Hepatic stellate cell (primary cell): ENCODE measurements around the gene SLC29A4.
"Not testable (repeated sequence)": the region's sequence is repeated elsewhere in the genome, so short reads cannot be mapped to it uniquely, and the experiment has no call there.

Experiments used
- DNase-seq: peaks from one replicate; pipeline ENCODE4 v3.0.0; 2011; ENCODE audit warnings: low spot score

Gene SLC29A4, protein sequence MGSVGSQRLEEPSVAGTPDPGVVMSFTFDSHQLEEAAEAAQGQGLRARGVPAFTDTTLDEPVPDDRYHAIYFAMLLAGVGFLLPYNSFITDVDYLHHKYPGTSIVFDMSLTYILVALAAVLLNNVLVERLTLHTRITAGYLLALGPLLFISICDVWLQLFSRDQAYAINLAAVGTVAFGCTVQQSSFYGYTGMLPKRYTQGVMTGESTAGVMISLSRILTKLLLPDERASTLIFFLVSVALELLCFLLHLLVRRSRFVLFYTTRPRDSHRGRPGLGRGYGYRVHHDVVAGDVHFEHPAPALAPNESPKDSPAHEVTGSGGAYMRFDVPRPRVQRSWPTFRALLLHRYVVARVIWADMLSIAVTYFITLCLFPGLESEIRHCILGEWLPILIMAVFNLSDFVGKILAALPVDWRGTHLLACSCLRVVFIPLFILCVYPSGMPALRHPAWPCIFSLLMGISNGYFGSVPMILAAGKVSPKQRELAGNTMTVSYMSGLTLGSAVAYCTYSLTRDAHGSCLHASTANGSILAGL

GRCh38 chr7:5282543-5283316, at the start of gene SLC29A4:
Gene SLC29A4, plus strand, starts transcription at chr7:5282943. Its CDS starts 4,874 bp downstream, at chr7:5287817.
- DNase-seq = no peak

DNA sequence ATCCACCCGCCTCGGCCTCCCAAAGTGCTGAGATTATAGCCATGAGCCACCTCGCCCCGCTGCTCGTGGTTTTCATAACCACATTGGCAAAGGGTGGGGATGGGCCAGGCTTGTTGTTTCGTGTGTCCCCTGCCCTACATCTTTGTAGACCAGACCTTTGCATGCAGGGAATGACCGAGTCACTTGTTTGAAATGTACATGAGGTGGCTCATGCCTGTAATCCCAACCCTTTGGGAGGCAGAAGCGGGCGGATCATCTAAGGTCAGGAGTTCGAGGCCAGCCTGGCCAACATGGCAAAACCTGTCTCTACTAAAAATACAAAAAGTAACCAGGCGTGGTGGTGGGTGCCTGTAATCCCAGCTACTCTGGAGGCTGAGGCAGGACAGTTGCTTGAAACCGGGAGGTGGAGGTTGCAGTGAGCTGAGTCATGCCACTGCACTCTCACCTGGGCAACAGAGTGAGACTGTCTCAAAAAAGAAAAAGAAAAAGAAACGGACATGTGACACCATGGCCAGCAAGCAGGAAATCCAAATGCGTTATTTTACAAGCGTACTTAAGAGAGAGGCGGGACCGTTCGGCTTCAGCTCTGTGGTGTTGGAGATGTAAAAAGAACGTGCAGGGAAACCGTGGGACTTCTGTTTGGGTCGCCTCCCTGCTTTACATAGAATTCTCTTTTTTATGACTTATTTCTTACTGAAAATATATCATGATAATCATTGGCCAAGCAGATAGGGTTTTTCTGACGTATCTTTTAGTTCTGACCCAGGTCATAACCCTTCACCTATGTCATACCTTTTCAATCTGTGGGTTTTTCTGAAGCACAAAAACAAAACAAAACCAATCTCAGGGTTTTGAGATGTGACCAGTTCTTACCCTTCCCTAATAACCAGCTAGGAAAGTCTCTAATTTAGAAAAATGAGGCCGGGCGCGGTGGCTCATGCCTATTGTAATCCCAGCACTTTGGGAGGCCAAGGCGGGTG, 47.6 kb upstream of the SLC29A4 start:
- DNase-seq = no peak

- peak; percentile 70 for DNase-seq
Observed at GRCh38 chr7:5237286-5237685, 45.5 kb upstream of the SLC29A4 start.

GRCh38 chr7:5238500-5238899, 44.2 kb upstream of the SLC29A4 start:
- no peak for DNase-seq

- no peak for DNase-seq
Observed at GRCh38 chr7:5243261-5243660, 39.5 kb upstream of the SLC29A4 start.

GRCh38 chr7:5248201-5248885, 34.4 kb upstream of the SLC29A4 start:
- DNase-seq = no peak

- DNase-seq = not testable (repeated sequence)
Observed at GRCh38 chr7:5250787-5251186, 32.0 kb upstream of the SLC29A4 start.

DNA sequence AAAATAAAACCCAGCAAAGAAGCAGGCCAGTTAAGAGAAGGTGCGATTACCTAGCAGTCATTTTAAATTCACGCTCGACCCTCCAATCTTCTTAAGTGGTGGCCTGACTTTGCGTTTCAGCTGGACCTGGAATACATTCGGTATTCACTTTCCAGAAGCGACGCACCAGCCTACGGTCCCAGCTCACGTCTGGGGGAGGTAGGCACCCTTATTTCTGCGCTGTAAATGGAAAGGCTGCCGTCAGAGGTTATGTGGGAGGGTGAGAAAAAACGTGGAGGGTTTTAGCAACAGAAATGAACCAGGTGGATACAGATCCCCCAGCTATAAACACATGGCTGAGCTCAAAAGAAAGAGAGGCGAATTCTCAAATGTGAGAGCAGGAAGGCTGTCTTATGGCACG, 29.2 kb upstream of the SLC29A4 start:
- DNase-seq = not testable (repeated sequence)

DNA sequence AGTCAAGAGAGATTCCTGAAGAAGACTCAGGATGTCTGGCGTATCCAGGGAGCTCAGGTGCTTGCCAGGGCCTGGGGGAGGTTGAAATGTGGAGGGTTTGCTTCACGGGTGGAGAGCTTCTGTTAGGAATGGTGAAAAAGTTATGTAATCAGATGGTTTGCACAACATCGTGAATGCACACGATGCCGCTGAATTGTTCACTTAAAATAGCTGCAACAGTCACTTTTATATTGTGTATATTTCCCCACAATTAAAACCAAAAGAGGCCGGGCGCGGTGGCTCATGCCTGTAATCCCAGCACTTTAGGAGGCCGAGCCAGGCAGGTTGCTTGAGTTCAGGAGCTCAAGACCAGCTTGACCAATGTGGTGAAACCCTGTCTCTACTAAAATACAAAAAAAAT, 28.4 kb upstream of the SLC29A4 start:
- not testable (repeated sequence) for DNase-seq

DNA sequence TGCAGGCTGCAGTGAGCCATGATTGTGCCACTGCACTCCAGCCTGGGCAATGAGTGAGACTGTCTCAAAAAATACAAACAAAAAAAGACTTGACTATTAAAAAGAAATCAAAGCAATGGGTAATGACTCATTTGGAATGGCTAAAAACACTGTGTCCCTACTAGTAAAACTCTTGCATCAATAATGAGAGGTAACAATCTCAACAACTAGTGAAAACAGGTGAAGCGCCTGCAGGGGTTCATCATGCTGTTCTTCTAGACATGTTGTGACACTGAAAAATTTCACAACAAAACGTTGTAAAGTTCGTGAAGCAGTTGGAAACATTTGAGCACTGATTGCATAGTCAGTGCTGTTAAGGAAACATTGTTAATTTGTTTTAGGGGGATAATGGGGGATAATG, 26.9 kb upstream of the SLC29A4 start:
- no peak for DNase-seq

- DNase-seq = not testable (repeated sequence)
Observed at GRCh38 chr7:5260530-5261068, 22.1 kb upstream of the SLC29A4 start.

DNA sequence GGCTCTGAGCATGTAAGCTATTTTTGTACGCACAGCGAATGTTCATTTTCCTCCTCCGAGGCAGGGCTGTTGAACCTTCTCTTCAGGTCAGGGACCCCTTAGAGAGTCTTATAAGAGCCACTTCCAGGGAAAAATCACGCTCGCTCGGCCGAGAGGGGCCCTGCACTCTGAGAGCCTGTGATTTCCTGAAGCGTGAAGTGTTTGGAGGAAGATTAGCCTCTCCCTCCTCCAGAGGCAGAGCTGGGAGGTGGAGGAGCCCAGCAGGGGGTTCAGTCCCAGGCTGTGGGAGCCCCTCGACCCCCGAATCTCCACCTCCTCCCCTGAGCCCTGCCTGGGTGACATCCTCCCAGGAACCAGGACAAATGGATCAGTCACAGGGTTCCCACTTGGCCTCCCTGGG, 19.7 kb upstream of the SLC29A4 start:
- DNase-seq = not testable (repeated sequence)

DNA sequence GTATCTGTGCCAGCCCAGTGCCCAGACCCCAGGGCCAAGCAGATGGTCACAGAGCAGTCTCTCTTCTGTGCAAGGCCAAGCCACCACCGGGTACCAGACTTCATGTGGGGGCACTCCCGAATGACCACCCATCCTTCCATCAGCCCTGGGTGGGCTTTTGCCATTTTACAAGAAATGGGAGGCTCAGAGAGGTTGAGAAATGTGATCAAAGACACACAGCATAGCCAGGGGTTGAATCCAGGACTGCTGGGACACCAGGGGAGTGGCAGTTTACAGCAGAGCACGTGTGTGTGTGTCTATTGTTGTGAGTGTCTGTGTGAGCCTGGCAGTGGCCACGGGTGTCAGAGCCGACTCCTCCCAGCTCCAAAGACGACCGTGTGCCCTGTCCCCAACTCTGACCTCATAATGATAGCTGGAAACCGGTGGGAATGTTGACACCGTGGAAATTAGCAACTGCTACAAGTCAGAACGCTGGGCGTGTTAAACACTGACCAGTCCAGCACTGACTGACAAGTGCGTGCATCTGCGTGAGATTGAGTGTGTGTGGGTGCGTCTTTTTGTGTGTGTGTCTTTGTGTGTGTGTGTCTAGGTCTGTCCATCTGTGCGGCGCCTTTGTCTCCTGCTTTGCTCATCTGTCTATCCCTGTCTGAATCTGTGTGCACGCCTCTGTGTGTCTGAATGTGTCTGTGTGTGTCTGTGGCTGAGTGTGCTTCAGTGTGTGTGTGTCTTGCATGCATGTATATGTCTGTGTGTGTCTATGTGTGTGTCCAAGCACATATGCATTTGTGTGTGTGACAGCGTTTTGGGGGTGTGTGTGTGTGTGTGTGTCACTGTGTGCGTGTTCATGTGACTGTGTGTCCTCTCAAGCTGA, 17.2 kb upstream of the SLC29A4 start:
- DNase-seq = no peak

DNA sequence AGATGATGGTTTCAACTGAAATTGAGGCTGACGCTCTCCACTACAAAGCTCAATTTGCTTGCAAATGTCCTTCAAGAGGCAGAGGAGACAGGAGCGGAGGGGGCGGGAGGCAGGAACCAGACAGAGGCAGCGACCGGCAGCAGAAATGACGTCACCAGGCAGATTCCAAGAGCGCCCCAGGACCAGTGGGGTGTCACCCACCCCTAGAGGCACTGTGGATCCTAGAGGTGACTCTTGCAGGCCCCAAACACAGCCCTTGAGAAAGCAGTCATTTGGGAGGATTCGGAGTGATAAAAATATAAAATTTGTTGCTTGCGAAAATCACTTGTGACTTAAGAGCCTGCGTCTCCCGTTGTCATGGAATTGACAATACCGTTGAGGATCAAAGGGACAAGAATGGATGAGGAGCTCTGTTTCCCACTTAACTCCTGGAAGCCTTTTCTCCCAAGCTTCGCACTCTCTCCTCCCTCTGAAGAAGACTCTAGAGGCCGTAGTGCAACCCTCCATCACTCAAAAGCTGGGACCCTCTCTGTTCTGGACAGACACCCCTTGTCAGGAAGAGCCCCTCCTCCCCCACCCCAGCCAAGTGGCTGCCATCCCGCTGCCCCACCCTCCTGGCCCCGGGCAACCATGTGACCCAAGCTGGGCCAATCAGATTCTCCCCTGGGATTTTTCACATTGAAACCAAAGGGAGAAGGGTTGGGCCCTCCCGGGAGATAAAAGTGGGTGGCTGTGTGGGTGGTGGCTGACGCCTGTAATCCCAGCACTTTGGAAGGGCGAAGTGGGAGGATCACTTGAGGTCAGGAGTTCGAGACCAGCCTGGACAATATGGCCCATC, 16.3 kb upstream of the SLC29A4 start:
- no peak for DNase-seq

- DNase-seq = not testable (repeated sequence)
Observed at GRCh38 chr7:5267829-5268228, 14.9 kb upstream of the SLC29A4 start.

DNA sequence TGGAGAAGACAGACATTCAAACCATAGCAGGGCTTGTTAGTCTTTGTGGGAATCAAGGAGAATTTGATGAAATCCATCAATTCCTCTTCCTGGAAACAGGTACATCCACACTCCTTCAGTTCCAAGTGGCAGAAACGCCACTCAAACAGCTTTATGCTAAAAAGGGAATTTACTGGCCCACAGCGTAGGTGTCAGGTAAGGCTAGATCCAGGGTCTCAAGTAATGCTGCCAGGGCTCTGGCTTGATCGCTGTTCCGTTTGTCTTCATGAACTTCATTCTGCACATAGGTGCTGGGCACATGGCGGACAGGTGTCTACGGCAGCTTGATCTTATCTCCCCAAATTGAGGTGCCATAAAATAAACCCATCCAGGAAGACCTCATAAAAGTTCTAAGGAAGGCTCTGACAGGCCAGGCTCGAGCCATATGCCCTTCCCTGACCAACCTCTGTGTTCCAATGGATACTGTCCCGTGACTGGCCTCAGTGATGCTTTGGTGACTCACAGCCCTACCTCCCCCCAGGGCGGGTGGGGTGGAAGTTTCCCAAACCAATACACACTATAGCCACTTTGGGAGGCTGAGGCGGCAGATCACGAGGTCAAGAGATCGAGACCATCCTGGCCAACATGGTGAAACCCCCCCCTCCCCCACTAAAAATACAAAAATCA, 12.6 kb upstream of the SLC29A4 start:
- DNase-seq = not testable (repeated sequence)

- DNase-seq = no peak
Observed at GRCh38 chr7:5270788-5271187, 12.0 kb upstream of the SLC29A4 start.

GRCh38 chr7:5273831-5274405, 8.8 kb upstream of the SLC29A4 start:
- DNase-seq = not testable (repeated sequence)
